ENCODE results near the gene TMEM72. TPM values are rescaled to one million over a fixed set of nuclear protein-coding genes. Genes with fewer than 3 reads are reported as not detected.

The TMEM72 gene
- total and polyA plus RNA-seq, 2 donors (not counting 1 experiment from before 2014, with no cell fraction given): not detected

DNA sequence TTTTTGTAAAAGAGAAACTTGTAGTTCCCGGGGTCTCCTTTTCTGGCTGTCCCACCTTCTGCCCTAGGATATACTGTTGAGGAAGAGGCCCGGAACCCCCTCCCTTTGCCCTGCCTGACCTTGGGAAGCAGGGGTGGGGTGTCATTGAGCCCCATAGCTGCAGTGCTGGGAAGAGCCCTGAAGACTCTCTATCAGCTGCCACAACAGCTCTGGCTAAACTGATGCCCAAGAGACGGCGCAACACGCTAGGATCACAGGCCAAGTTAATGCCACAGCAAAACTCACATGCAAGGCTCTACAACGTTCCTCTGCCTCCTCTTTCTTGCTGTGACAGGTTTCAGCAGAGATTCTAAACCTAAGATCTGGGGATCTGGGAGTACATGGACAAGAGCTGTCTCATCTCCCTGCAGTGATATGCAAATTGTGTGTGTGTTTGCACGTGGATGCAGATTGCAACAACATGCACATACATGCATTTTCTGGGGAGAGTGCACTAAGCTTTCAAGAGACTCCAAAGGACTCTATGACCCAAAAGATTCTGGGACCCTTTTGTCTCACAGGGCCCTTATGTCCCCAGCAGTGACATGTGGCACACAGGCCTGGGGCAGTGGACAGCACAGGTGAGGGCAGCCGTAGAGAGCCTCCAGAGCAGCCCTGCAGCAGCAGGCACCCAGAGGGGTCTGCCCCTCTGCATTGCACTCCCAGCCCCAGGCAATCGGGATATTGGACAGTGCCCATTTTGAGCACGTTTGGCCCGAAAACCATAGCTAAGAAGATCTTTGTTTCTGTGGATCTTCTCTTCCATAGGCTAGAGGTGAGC is 51.0 kb downstream of the TMEM72 start:
- ATAC-seq (ENCODE audit: low read depth) (no peak), DNase-seq (no peak)
- Histone ChIP-seq H3K27ac (ENCODE audit: low read length in 2 of 2) (no peak overlapping the region), H3K79me2 (ENCODE audit: control insufficient read depth, insufficient read depth, low read length) (peaks cover 19% of the 10 kb centered on the region), H2AFZ (ENCODE audit: insufficient read depth, low read depth, low read length, poor library complexity, severe bottlenecking) (no peak overlapping the region), H3K4me3 (ENCODE audit: control extremely low read depth in 1 of 5, extremely low read depth in 1 of 5, insufficient read depth in 1 of 5, low read depth in 2 of 5, low read length in 4 of 5) (no peak overlapping the region), H3K27me3 (replicated peaks in 1 of 4; ENCODE audit: control extremely low read depth in 1 of 4, control insufficient read depth in 3 of 4, insufficient read depth in 4 of 4, low read length in 3 of 4) (peaks cover 0 to 2% (median 0%) of the 10 kb centered on the region in 4 experiments), H3K4me1 (ENCODE audit: control insufficient read depth in 2 of 2, insufficient read depth in 2 of 2, low read length in 2 of 2) (peaks cover 45 to 71% of the 10 kb centered on the region in 2 donors), H4K20me1 (ENCODE audit: control insufficient read depth, insufficient read depth, low read length, poor library complexity, severe bottlenecking) (no peaks in the 10 kb centered on the region), H3K36me3 (replicated peaks in 1 of 2; ENCODE audit: control extremely low read depth in 1 of 2, control insufficient read depth in 1 of 2, extremely low read depth in 1 of 2, insufficient read depth in 2 of 2, low read length in 1 of 2) (no peaks in the 10 kb centered on the region), H3K9me3 (ENCODE audit: control extremely low read depth in 1 of 3, control insufficient read depth in 2 of 3, insufficient read depth in 1 of 3, low read length in 2 of 3) (no peaks in the 10 kb centered on the region), H3K9ac (ENCODE audit: low read length) (no peak overlapping the region), H3K4me2 (replicated peaks; ENCODE audit: low read depth, low read length, poor library complexity, severe bottlenecking) (no peak overlapping the region)
- intact Hi-C loops (cut with micrococcal nuclease): no loop called here
- Mint-ChIP-seq H3K4me3 (peak overlapping the region; percentile 8), H3K27ac (no peak overlapping the region), H3K27me3 (no peaks in the 10 kb centered on the region), H3K9me3 (ENCODE audit: insufficient read depth) (no peaks in the 10 kb centered on the region), H3K4me1 (peaks cover 68% of the 10 kb centered on the region)
- 79% methylated on average over 9 of the region's 11 CpGs for WGBS (ENCODE audit: insufficient coverage)
- TF ChIP-seq, protein P1, sequence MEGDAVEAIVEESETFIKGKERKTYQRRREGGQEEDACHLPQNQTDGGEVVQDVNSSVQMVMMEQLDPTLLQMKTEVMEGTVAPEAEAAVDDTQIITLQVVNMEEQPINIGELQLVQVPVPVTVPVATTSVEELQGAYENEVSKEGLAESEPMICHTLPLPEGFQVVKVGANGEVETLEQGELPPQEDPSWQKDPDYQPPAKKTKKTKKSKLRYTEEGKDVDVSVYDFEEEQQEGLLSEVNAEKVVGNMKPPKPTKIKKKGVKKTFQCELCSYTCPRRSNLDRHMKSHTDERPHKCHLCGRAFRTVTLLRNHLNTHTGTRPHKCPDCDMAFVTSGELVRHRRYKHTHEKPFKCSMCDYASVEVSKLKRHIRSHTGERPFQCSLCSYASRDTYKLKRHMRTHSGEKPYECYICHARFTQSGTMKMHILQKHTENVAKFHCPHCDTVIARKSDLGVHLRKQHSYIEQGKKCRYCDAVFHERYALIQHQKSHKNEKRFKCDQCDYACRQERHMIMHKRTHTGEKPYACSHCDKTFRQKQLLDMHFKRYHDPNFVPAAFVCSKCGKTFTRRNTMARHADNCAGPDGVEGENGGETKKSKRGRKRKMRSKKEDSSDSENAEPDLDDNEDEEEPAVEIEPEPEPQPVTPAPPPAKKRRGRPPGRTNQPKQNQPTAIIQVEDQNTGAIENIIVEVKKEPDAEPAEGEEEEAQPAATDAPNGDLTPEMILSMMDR (IDR thresholded peaks at IDR 0.05): no peak
- no peak for TF ChIP-seq EZH2 (IDR thresholded peaks at IDR 0.05; ENCODE audit: borderline replicate concordance, insufficient read depth, low read depth, low read length, poor library complexity, severe bottlenecking)
- ChIA-PET POLR2A (interaction anchor here (1.5 kb wide), 1 partner anchor 41 kb away, joined by 3 read pairs; no protein-coding TSS in a partner anchor), CTCF (interaction anchor here (0.9 to 3.5 kb wide), 8 partner anchors 9 to 41 kb away, joined by 3 to 23 read pairs (median 4); partner anchors contain the start of gene DEPP1)

Data from B cell (primary cell).